Embryonic facial prominence (tissue), 1 donor: ENCODE measurements around the gene SLC13A4.

Experiments used
- DNase-seq: peaks from one replicate; pipeline ENCODE4 v3.0.0-alpha.2; 2016; ENCODE audit errors: extremely low spot score

Gene SLC13A4

GRCh38 chr7:135719688-135720087 lies 8.3 kb downstream of the SLC13A4 start:
- DNase-seq: no peak

- no peak for DNase-seq
Observed at GRCh38 chr7:135718794-135719437, 9.1 kb downstream of the SLC13A4 start.

GRCh38 chr7:135718219-135718618 lies 9.8 kb downstream of the SLC13A4 start:
- DNase-seq: no peak

- DNase-seq: no peak
Observed at GRCh38 chr7:135717693-135718092, 10.3 kb downstream of the SLC13A4 start.

- DNase-seq: no peak
Observed at GRCh38 chr7:135716677-135717238, 11.2 kb downstream of the SLC13A4 start.

GRCh38 chr7:135715673-135716072 lies 12.3 kb downstream of the SLC13A4 start:
- DNase-seq: no peak

GRCh38 chr7:135715055-135715522 lies 12.9 kb downstream of the SLC13A4 start:
- DNase-seq: no peak

- no peak for DNase-seq
Observed at GRCh38 chr7:135714534-135715009, 13.4 kb downstream of the SLC13A4 start.

- no peak for DNase-seq
Observed at GRCh38 chr7:135713836-135714470, 14.0 kb downstream of the SLC13A4 start.

GRCh38 chr7:135712796-135713195 lies 15.2 kb downstream of the SLC13A4 start:
- DNase-seq: no peak

- no peak for DNase-seq
Observed at GRCh38 chr7:135712182-135712782, 15.7 kb downstream of the SLC13A4 start.

- DNase-seq: no peak
Observed at GRCh38 chr7:135711139-135711469, 16.9 kb downstream of the SLC13A4 start.

GRCh38 chr7:135710417-135711138 lies 17.4 kb downstream of the SLC13A4 start:
- DNase-seq: no peak

- no peak for DNase-seq
Observed at GRCh38 chr7:135709508-135709907, 18.5 kb downstream of the SLC13A4 start.

- DNase-seq: no peak
Observed at GRCh38 chr7:135708041-135708440, 19.9 kb downstream of the SLC13A4 start.

GRCh38 chr7:135707570-135707966 lies 20.4 kb downstream of the SLC13A4 start:
- DNase-seq: no peak

- DNase-seq: no peak
Observed at GRCh38 chr7:135706858-135707569, 21.0 kb downstream of the SLC13A4 start.

GRCh38 chr7:135706038-135706742 lies 21.8 kb downstream of the SLC13A4 start:
- no peak for DNase-seq

GRCh38 chr7:135704698-135705097 lies 23.3 kb downstream of the SLC13A4 start:
- DNase-seq: no peak

- no peak for DNase-seq
Observed at GRCh38 chr7:135704074-135704473, 23.9 kb downstream of the SLC13A4 start.
